Esophagus squamous epithelium (tissue), 5 donors: Measurements from ENCODE around the gene TNFRSF6B. TPM values are rescaled to one million over a fixed set of nuclear protein-coding genes. Genes with fewer than 3 reads are reported as not detected.
"Not testable (repeated sequence)": the region's sequence is repeated elsewhere in the genome, so short reads cannot be mapped to it uniquely, and the experiment has no call there.

Source experiments
- DNase-seq: peaks from one replicate; lab custom pipeline; 2025; lab: John Stamatoyannopoulos, UW
- H3K27ac ChIP-seq, 4 donors: fragments of 200-600 bp; sonication (generic); one replicate each; pipeline ENCODE4 v1.5.1; 2016 to 2019; ENCODE audit warnings: mild to moderate bottlenecking in 1 of 4
- H3K27me3 ChIP-seq, 4 donors: fragments of 200-600 bp; sonication (generic); 1 replicate in 3 of 4; 2 replicates in 1 of 4; pipeline versions ENCODE4 v1.5.1 to v1.6.0; 2017 to 2021; ENCODE audit warnings: antibody characterized with exemption in 1 of 4
- H3K36me3 ChIP-seq, 3 donors: fragments of 200-600 bp; sonication (generic); one replicate each; pipeline ENCODE4 v1.5.1; 2016 to 2019
- H3K4me1 ChIP-seq, 3 donors: fragments of 200-600 bp; sonication (generic); one replicate each; pipeline ENCODE4 v1.5.1; 2017 to 2019
- H3K4me3 ChIP-seq, 4 donors: fragments of 200-600 bp; sonication (generic); 1 replicate in 3 of 4; 2 replicates in 1 of 4; pipeline ENCODE4 v1.5.1; 2016 to 2019; ENCODE audit warnings: mild to moderate bottlenecking in 2 of 4, moderate library complexity in 1 of 4
- H3K9me3 ChIP-seq, 3 donors: fragments of 200-600 bp; sonication (generic); one replicate each; pipeline ENCODE4 v1.5.1; 2016 to 2019
- CTCF ChIP-seq, 6 experiments: fragments of 450-650 bp in 4 of 6; fragments of 200-600 bp in 2 of 6; sonication (generic) in 2 of 6; IDR thresholded peaks; one replicate each; pipeline ENCODE4 v1.5.1; 2016 to 2019; ENCODE audit warnings: antibody characterized with exemption in 6 of 6, mild to moderate bottlenecking in 4 of 6, moderate library complexity in 4 of 6
- POLR2A ChIP-seq, 4 donors: fragments of 450-650 bp; IDR thresholded peaks; one replicate each; pipeline ENCODE4 v1.6.1; 2017; ENCODE audit warnings: antibody characterized with exemption in 4 of 4, mild to moderate bottlenecking in 4 of 4, moderate library complexity in 3 of 4
- WGBS, 2 donors: methylation state at CpG; one replicate each; pipeline ENCODE4 v1.1.5; 2018; 5-methylcytosine and 5-hydroxymethylcytosine counted together
- intact Hi-C: fragments of 100-400 bp; cut with DNase I; formaldehyde crosslinking; loops from one replicate; pipeline ENCODE4 v1.15.0; 2022
- total RNA-seq, 4 donors: library from RNA; depleted of rRNA; stranded (reverse); fragments of >200 nt; gene quantifications; one replicate each; pipeline ENCODE4 v1.1.0, GENCODE V29; 2016
- donor health status: DM: yes; HTN: yes; CAD: no.

TNFRSF6B gene
- total RNA-seq, 4 donors from 2014 or later: 2.5 to 15.2 (median 10.6) TPM

GRCh38 chr20:63667858-63668257, 28.6 kb upstream of the TNFRSF6B start:
- Histone ChIP-seq H3K36me3 (peaks cover 9 to 77% (median 22%) of the 10 kb centered on the region in 3 donors), H3K9me3 (no peaks in the 10 kb centered on the region), H3K27me3 (no peaks in the 10 kb centered on the region), H3K4me3 (no peak overlapping the region), H3K27ac (no peak overlapping the region), H3K4me1 (no peaks in the 10 kb centered on the region)
- TF ChIP-seq CTCF (IDR thresholded peaks at IDR 0.05) (no peak), POLR2A (IDR thresholded peaks at IDR 0.05) (no peak)
- 88 to 97% methylated on average over 7 to 16 of the region's 16 CpGs for WGBS, 2 donors
- intact Hi-C loops: no loop called here
- no peak for DNase-seq

GRCh38 chr20:63668351-63668750, 28.1 kb upstream of the TNFRSF6B start:
- Histone ChIP-seq H3K36me3 (peaks cover 9 to 77% (median 18%) of the 10 kb centered on the region in 3 donors), H3K4me3 (no peak overlapping the region), H3K9me3 (no peaks in the 10 kb centered on the region), H3K4me1 (no peaks in the 10 kb centered on the region), H3K27me3 (no peaks in the 10 kb centered on the region), H3K27ac (no peak overlapping the region)
- intact Hi-C loops: no loop called here
- TF ChIP-seq CTCF (IDR thresholded peaks at IDR 0.05): no peak
- TF ChIP-seq POLR2A (IDR thresholded peaks at IDR 0.05): no peak
- DNase-seq: no peak
- 90 to 95% methylated on average over 11 of the region's 11 CpGs for WGBS, 2 donors

- intact Hi-C loops, H3K4me3 ChIP-seq, H3K27ac ChIP-seq, H3K4me1 ChIP-seq, H3K9me3 ChIP-seq, H3K27me3 ChIP-seq, DNase-seq: not testable (repeated sequence)
- 94 to 100% methylated on average over 1 to 8 of the region's 12 CpGs for WGBS, 2 donors
- H3K36me3 ChIP-seq: peaks cover 12 to 77% (median 18%) of the 10 kb centered on the region in 3 donors
Observed at GRCh38 chr20:63671695-63672094, 24.8 kb upstream of the TNFRSF6B start.

DNA sequence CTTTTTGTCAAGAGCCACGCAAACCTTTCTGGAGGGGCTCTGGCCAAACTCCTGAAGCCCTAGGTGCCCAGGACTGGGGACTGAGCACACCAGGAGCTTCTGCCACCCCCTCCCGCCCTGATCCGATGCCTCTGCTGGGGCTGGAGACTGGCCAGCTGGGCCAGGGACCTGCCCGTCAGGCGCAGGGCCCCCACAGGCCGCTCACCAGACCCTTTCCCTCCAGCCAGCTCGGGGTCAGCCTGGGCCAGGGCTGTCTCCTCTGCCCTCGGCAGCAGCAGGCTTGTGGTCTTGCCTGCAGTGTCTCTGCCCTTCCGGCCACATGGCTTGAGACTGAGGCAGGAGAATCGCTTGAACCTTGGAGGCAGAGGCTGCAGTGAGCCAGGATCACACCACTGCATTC, 23.8 kb upstream of the TNFRSF6B start:
- Histone ChIP-seq H3K27me3 (no peaks in the 10 kb centered on the region), H3K27ac (no peak overlapping the region), H3K4me3 (no peak overlapping the region), H3K4me1 (no peaks in the 10 kb centered on the region), H3K36me3 (peaks cover 12 to 77% (median 12%) of the 10 kb centered on the region in 3 donors), H3K9me3 (no peaks in the 10 kb centered on the region)
- TF ChIP-seq CTCF (IDR thresholded peaks at IDR 0.05) (no peak), POLR2A (IDR thresholded peaks at IDR 0.05) (no peak)
- DNase-seq: no peak
- WGBS, 2 donors: no CpG with 5 or more reads among the region's 10 CpGs
- intact Hi-C loops: no loop called here

DNA sequence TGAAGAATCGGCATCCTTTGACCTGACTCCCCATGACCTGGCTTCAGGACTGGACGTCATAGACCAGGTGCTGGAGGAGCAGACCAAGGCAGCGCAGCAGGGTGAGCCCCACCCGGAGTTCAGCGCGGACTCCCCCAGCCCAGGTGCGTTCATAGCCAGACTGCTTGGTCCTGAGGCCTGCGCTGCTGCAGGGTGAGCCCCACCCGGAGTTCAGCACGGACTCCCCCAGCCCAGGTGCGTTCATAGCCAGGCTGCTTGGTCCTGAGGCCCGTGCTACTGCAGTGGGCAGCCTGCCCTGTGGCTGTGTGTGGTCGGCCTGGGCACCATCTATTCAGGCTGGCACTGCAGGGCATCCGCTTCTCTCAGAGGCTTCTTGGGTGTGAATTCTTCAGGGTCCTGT, 22.5 kb upstream of the TNFRSF6B start:
- H3K4me3 ChIP-seq: no peak overlapping the region
- H3K36me3 ChIP-seq: peaks cover 2 to 77% (median 8%) of the 10 kb centered on the region in 3 donors
- no peak overlapping the region for H3K27ac ChIP-seq
- DNase-seq: no peak
- no peak for TF ChIP-seq POLR2A (IDR thresholded peaks at IDR 0.05)
- TF ChIP-seq CTCF (IDR thresholded peaks at IDR 0.05): no peak
- WGBS, 2 donors: 100% methylated on average over 1 of the region's 14 CpGs; no CpG with 5 or more reads in 1 of the 2 donors
- no peaks in the 10 kb centered on the region for H3K9me3 ChIP-seq
- intact Hi-C loops: no loop called here
- no peaks in the 10 kb centered on the region for H3K4me1 ChIP-seq
- H3K27me3 ChIP-seq: no peaks in the 10 kb centered on the region
